Uterus (tissue), 2 donors: Measurements from ENCODE around the gene RASD1.

Source experiments
- CTCF ChIP-seq, 4 experiments: fragments of 200-600 bp in 2 of 4; fragments of 450-650 bp in 2 of 4; sonication (generic) in 2 of 4; IDR thresholded peaks; one replicate each; pipeline ENCODE4 v1.5.1; 2016 to 2019; ENCODE audit warnings: antibody characterized with exemption in 4 of 4, mild to moderate bottlenecking in 2 of 4, moderate library complexity in 1 of 4
- POLR2A ChIP-seq, 2 donors: fragments of 450-650 bp; IDR thresholded peaks; one replicate each; pipeline ENCODE4 v1.6.1; 2016; ENCODE audit warnings: antibody characterized with exemption in 2 of 2, mild to moderate bottlenecking in 1 of 2, moderate library complexity in 1 of 2

GRCh38 chr17:17523731-17524490 is 27.7 kb upstream of the RASD1 start:
- no peak for TF ChIP-seq CTCF (IDR thresholded peaks at IDR 0.05)
- no peak for TF ChIP-seq POLR2A (IDR thresholded peaks at IDR 0.05)
